Parathyroid adenoma (tissue), 2 donors: ENCODE results near the gene TMCC1.
"Not testable (repeated sequence)": the region's sequence is repeated elsewhere in the genome, so short reads cannot be mapped to it uniquely, and the experiment has no call there.

Source experiments
- H2AFZ ChIP-seq: fragments of 300-600 bp; sonication (generic); one replicate; pipeline ENCODE4 v1.7.0; 2017; ENCODE audit warnings: antibody characterized with exemption, mild to moderate bottlenecking
- H3K27ac ChIP-seq: fragments of 300-600 bp; sonication (generic); one replicate; pipeline ENCODE4 v1.7.0; 2017
- H3K27me3 ChIP-seq: fragments of 300-600 bp; sonication (generic); one replicate; pipeline ENCODE4 v1.7.0; 2017; ENCODE audit warnings: low read length; ENCODE audit not compliant: control insufficient read depth, insufficient read depth
- H3K36me3 ChIP-seq: fragments of 300-600 bp; sonication (generic); one replicate; pipeline ENCODE4 v1.7.0; 2017; ENCODE audit warnings: low read length; ENCODE audit not compliant: control insufficient read depth, insufficient read depth
- H3K4me1 ChIP-seq: fragments of 300-600 bp; sonication (generic); one replicate; pipeline ENCODE4 v1.7.0; 2017; ENCODE audit warnings: control low read depth
- H3K4me2 ChIP-seq: fragments of 300-600 bp; sonication (generic); one replicate; pipeline ENCODE4 v1.7.0; 2017; ENCODE audit warnings: low read length
- H3K4me3 ChIP-seq: fragments of 300-600 bp; sonication (generic); one replicate; pipeline ENCODE4 v1.7.0; 2017; ENCODE audit warnings: low read depth, low read length
- H3K79me2 ChIP-seq: fragments of 300-600 bp; sonication (generic); one replicate; pipeline ENCODE4 v1.7.0; 2017; ENCODE audit warnings: control low read depth
- H3K9ac ChIP-seq: fragments of 300-600 bp; sonication (generic); one replicate; pipeline ENCODE4 v1.7.0; 2017; ENCODE audit warnings: mild to moderate bottlenecking
- H3K9me3 ChIP-seq: fragments of 300-600 bp; sonication (generic); one replicate; pipeline ENCODE4 v1.7.0; 2017; ENCODE audit warnings: low read length; ENCODE audit not compliant: control insufficient read depth
- TF ChIP-seq, protein P1 (sequence below): fragments of 300-600 bp; sonication (generic); IDR thresholded peaks from one replicate; pipeline ENCODE4 v1.7.0; 2017; ENCODE audit warnings: antibody characterized with exemption, mild to moderate bottlenecking
- donor health status: primary hyperparathyroidism.

TMCC1 gene

DNA sequence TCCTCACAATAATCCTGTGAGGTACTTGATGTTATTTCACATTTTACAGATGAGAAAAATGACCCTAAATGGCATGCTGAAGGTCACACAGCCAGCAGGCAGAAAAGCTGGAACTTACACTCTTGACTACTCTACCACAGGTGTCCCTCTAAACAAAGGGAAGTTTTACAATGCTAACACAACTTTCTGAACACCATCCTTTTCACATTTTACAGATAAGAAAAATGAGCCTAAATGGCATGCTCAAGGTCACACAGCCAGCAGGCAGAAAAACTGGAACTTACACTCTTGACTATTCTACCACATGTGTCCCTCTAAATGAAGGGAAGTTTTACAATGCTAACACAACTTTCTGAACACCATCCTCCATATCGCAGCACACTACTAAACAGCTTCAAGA, 35.6 kb downstream of the TMCC1 start:
- no peaks in the 10 kb centered on the region for H3K27me3 ChIP-seq
- TF ChIP-seq, protein P1, sequence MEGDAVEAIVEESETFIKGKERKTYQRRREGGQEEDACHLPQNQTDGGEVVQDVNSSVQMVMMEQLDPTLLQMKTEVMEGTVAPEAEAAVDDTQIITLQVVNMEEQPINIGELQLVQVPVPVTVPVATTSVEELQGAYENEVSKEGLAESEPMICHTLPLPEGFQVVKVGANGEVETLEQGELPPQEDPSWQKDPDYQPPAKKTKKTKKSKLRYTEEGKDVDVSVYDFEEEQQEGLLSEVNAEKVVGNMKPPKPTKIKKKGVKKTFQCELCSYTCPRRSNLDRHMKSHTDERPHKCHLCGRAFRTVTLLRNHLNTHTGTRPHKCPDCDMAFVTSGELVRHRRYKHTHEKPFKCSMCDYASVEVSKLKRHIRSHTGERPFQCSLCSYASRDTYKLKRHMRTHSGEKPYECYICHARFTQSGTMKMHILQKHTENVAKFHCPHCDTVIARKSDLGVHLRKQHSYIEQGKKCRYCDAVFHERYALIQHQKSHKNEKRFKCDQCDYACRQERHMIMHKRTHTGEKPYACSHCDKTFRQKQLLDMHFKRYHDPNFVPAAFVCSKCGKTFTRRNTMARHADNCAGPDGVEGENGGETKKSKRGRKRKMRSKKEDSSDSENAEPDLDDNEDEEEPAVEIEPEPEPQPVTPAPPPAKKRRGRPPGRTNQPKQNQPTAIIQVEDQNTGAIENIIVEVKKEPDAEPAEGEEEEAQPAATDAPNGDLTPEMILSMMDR, result no peak
- no peaks in the 10 kb centered on the region for H3K9me3 ChIP-seq
- no peak overlapping the region for H2AFZ ChIP-seq
- H3K4me1 ChIP-seq, result no peaks in the 10 kb centered on the region
- H3K4me3 ChIP-seq, result no peak overlapping the region
- no peak overlapping the region for H3K27ac ChIP-seq
- peaks cover 28% of the 10 kb centered on the region for H3K79me2 ChIP-seq
- no peak overlapping the region for H3K9ac ChIP-seq
- H3K4me2 ChIP-seq, result no peak overlapping the region
- H3K36me3 ChIP-seq, result no peaks in the 10 kb centered on the region

DNA sequence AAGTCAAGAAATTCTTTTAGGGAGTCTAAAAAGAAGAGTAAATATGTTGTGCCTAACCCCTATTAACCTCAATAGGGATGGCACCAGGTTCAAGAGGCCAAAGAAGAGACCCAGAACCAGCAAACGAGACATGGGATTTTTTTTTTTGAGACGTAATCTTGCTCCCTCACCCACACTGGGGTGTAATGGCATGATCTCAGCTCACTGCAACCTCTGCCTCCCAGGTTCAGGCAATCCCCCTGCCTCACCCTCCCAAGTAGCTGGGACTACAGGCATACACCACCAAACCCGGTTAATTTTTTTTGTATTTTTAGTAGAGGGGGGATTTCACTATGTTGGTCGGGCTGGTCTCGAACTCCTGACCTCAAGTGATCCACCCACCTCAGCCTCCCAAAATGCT, 36.7 kb downstream of the TMCC1 start:
- not testable (repeated sequence) for H2AFZ ChIP-seq, H3K9ac ChIP-seq, H3K36me3 ChIP-seq, H3K4me3 ChIP-seq, H3K27ac ChIP-seq, H3K4me1 ChIP-seq, H3K27me3 ChIP-seq, H3K4me2 ChIP-seq, H3K9me3 ChIP-seq
- peaks cover 31% of the 10 kb centered on the region for H3K79me2 ChIP-seq

DNA sequence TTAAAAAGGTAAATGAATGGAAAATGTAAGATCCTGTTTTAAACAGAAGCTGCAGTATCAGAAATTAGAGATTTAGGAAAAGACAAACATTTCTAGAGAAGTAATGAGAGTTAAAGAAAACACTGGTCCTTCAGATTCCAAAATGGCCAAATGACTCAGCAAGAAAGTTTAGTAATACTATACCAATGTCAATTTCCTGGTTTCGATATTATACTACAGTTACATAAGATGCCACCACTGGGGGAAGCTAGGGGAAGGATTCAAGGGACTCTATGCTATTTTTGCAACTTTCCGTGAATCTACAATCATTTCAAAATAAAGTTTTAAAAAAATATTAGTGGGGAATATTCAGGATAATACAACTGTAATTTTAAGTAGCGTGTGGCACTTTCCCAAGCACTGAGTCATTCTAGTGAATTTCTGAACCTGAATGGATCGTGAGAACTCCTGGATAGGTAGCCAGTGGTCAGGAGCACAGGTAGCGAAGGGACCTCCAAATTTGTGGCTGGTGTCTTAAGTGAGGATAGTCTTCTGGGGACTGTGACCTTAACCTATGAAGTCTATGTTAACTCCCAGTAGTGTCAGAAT, 37.6 kb downstream of the TMCC1 start:
- Histone ChIP-seq H3K79me2 (peaks cover 26% of the 10 kb centered on the region), H3K4me1 (no peaks in the 10 kb centered on the region), H3K9me3 (no peaks in the 10 kb centered on the region), H3K4me2 (no peak overlapping the region), H3K27me3 (no peaks in the 10 kb centered on the region), H3K4me3 (no peak overlapping the region), H2AFZ (no peak overlapping the region), H3K9ac (no peak overlapping the region), H3K36me3 (no peaks in the 10 kb centered on the region), H3K27ac (no peak overlapping the region)
- TF ChIP-seq, protein P1, result no peak

DNA sequence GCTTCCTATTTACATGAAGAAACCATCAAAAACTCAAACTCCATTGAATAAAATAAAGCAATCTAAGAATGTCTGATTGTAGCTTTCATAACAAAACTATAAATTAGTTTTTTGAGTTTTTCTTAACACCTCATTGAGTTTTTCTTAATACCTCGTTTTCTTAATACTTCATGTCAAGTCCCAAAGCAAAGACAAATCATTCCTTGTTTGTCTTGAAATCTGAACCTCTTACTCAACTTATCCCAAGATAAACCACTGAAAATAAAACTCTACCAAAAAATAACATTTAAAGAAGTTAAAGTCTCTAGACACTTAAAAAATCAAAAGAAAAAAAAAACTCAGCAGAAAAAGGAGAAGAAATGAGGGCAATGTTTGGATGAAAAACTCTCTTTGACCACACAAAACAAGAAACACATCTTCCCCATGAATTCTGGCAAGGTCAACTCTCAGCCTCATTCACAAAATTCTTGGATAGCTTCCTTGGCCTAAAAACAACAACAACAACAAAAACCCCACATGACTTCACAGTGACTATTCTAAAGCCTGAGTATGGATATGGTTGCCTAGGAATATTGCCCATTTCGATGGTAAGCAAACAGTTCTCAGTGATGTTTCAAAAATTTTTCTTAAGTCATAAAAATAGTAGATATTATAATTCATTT, 38.2 kb downstream of the TMCC1 start:
- Histone ChIP-seq H3K79me2 (peaks cover 26% of the 10 kb centered on the region), H3K4me1 (no peaks in the 10 kb centered on the region), H2AFZ (no peak overlapping the region), H3K27ac (no peak overlapping the region), H3K9me3 (no peaks in the 10 kb centered on the region), H3K4me3 (no peak overlapping the region), H3K27me3 (no peaks in the 10 kb centered on the region), H3K9ac (no peak overlapping the region), H3K4me2 (no peak overlapping the region), H3K36me3 (no peaks in the 10 kb centered on the region)
- TF ChIP-seq, protein P1, result no peak

DNA sequence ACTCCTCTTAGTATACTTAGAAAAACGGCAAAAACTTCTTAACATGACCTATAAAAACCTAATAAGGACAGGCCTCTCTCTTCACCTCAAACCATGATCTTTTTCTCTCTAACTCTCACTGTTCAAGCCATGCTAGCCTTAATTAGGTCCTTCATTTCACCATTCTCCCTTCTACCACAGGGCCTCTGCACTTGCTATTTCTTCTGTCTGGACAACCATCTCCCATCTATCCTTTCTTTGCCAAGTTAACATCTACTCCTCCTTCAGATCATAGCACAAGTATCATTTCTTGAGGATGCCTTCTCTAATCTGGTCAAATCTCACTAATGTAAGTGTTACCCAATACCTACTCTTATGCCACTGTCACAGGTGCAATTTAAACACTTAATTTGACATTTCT, 39.1 kb downstream of the TMCC1 start:
- TF ChIP-seq, protein P1, result no peak
- no peaks in the 10 kb centered on the region for H3K27me3 ChIP-seq

More for the DNA sequence above, 39.1 kb downstream of the TMCC1 start:
- H3K4me3 ChIP-seq, result no peak overlapping the region
- no peak overlapping the region for H2AFZ ChIP-seq
- H3K79me2 ChIP-seq, result peaks cover 26% of the 10 kb centered on the region
- no peaks in the 10 kb centered on the region for H3K4me1 ChIP-seq
- H3K9me3 ChIP-seq, result no peaks in the 10 kb centered on the region
- no peak overlapping the region for H3K4me2 ChIP-seq
- H3K27ac ChIP-seq, result no peak overlapping the region
- H3K36me3 ChIP-seq, result no peaks in the 10 kb centered on the region
- H3K9ac ChIP-seq, result no peak overlapping the region
